HepG2 (cell line): ENCODE results near the gene DUS1L. TPM values are rescaled to one million over a fixed set of nuclear protein-coding genes. Genes with fewer than 3 reads are reported as not detected.

Experiments used
- DNMT1 ChIP-seq: sonication (generic); formaldehyde crosslinking; IDR thresholded peaks from 2 replicates; pipeline ENCODE4 v1.5.1; 2020; ENCODE audit warnings: mild to moderate bottlenecking, missing genetic modification reagents
- IRF2 ChIP-seq: IDR thresholded peaks from 2 replicates; pipeline ENCODE4 v1.6.1; 2018; ENCODE audit warnings: missing genetic modification reagents, missing compliant biosample characterization
- NFKB2 ChIP-seq: sonication (generic); formaldehyde crosslinking; IDR thresholded peaks from 2 replicates; pipeline ENCODE4 v1.4.0; 2020; ENCODE audit warnings: missing genetic modification reagents, borderline replicate concordance
- NFRKB ChIP-seq: fragments of 450-650 bp; IDR thresholded peaks from 2 replicates; pipeline ENCODE4 v1.6.1; 2017
- PCBP1 ChIP-seq: fragments of 200-400 bp; formaldehyde crosslinking; IDR thresholded peaks from 2 replicates; pipeline ENCODE4 v1.6.1; 2017; ENCODE audit warnings: mild to moderate bottlenecking, low read depth, low read length, borderline replicate concordance
- PITX1 ChIP-seq: sonication (generic); formaldehyde crosslinking; IDR thresholded peaks from 2 replicates; pipeline ENCODE4 v1.5.1; 2020; ENCODE audit warnings: mild to moderate bottlenecking, missing genetic modification reagents
- RFX5 ChIP-seq: IDR thresholded peaks from 2 replicates; pipeline ENCODE4 v1.6.1; 2011; ENCODE audit warnings: low read depth, low read length, improper control_type of control experiment
- SMAD9 ChIP-seq: sonication (generic); formaldehyde crosslinking; IDR thresholded peaks from 2 replicates; pipeline ENCODE4 v1.5.1; 2020; ENCODE audit warnings: mild to moderate bottlenecking, missing genetic modification reagents
- YY1 ChIP-seq: IDR thresholded peaks from 2 replicates; pipeline ENCODE4 v1.6.1; 2011; ENCODE audit warnings: low read length, low read depth, moderate library complexity, mild to moderate bottlenecking; ENCODE audit not compliant: insufficient read depth, insufficient replicate concordance
- ZBTB38 ChIP-seq: sonication (generic); formaldehyde crosslinking; IDR thresholded peaks from 2 replicates; pipeline ENCODE4 v1.5.1; 2020; ENCODE audit warnings: mild to moderate bottlenecking, missing genetic modification reagents
- ZKSCAN8 ChIP-seq: IDR thresholded peaks from 2 replicates; pipeline ENCODE4 v1.6.1; 2016; ENCODE audit warnings: borderline replicate concordance, missing genetic modification reagents, missing compliant biosample characterization
- ZNF138 ChIP-seq: sonication (generic); formaldehyde crosslinking; IDR thresholded peaks from 2 replicates; pipeline ENCODE4 v1.5.0; 2020; ENCODE audit warnings: mild to moderate bottlenecking, low read depth, missing genetic modification reagents
- ZNF30 ChIP-seq: sonication (generic); formaldehyde crosslinking; IDR thresholded peaks from 2 replicates; pipeline ENCODE4 v1.5.0; 2020; ENCODE audit warnings: mild to moderate bottlenecking, missing genetic modification reagents
- ZNF441 ChIP-seq: sonication (generic); formaldehyde crosslinking; IDR thresholded peaks from 2 replicates; pipeline ENCODE4 v1.7.0; 2021; ENCODE audit warnings: missing genetic modification reagents, borderline replicate concordance
- ZNF501 ChIP-seq: sonication (generic); formaldehyde crosslinking; IDR thresholded peaks from 2 replicates; pipeline ENCODE4 v1.5.1; 2020; ENCODE audit warnings: mild to moderate bottlenecking, moderate library complexity, missing genetic modification reagents
- ZNF777 ChIP-seq: sonication (generic); formaldehyde crosslinking; IDR thresholded peaks from 2 replicates; pipeline ENCODE4 v1.4.0; 2020; ENCODE audit warnings: missing genetic modification reagents
- ZNF790 ChIP-seq: sonication (generic); formaldehyde crosslinking; IDR thresholded peaks from 2 replicates; pipeline ENCODE4 v1.8.0; 2022; ENCODE audit warnings: missing genetic modification reagents, mild to moderate bottlenecking, borderline replicate concordance
- polyA plus RNA-seq, 8 experiments: library from polyadenylated mRNA; depleted of rRNA in 3 of 8; stranded (reverse) in 7 of 8; unstranded in 1 of 8; fragments of >200 nt; fragmentation: Illumina TruSeq in 4 of 8; extraction: Trizol in 4 of 8; gene quantifications; 2 replicates each; pipeline versions ENCODE4 v1.2.1 to v1.2.3, GENCODE V29; 2011 to 2016; ENCODE audit warnings: low read depth in 4 of 8, missing spikeins in 1 of 8, mixed read lengths in 1 of 8; ENCODE audit not compliant: insufficient read depth in 1 of 8
- total RNA-seq, 5 experiments: library from RNA; depleted of rRNA; stranded (reverse); fragments of >200 nt; fragmentation: Illumina TruSeq; extraction: Trizol; gene quantifications; 2 replicates each; pipeline ENCODE4 v1.2.3, GENCODE V29; 2016; ENCODE audit warnings: low read depth in 1 of 5
- TF ChIP-seq, protein P1 (sequence below): IDR thresholded peaks from 2 replicates; pipeline ENCODE4 v1.6.1; 2016; ENCODE audit warnings: low read depth, borderline replicate concordance
- TF ChIP-seq, protein P2 (sequence below), 2 experiments: sonication (generic) in 1 of 2; formaldehyde crosslinking in 1 of 2; IDR thresholded peaks; 2 replicates each; pipeline versions ENCODE4 v1.4.0 to v1.6.1; 2018 to 2020; ENCODE audit warnings: missing genetic modification reagents in 2 of 2, borderline replicate concordance in 1 of 2, low read depth in 1 of 2, mild to moderate bottlenecking in 1 of 2, missing biosample characterization in 1 of 2
- TF ChIP-seq, protein P3 (sequence below): sonication (generic); formaldehyde crosslinking; IDR thresholded peaks from 2 replicates; pipeline ENCODE4 v1.5.0; 2020; ENCODE audit warnings: missing genetic modification reagents, mild to moderate bottlenecking, borderline replicate concordance
- TF ChIP-seq, protein P4 (sequence below), 2 experiments: IDR thresholded peaks; 2 replicates each; pipeline ENCODE4 v1.6.1; 2011 to 2012; ENCODE audit warnings: low read length in 2 of 2, borderline replicate concordance in 1 of 2, low read depth in 1 of 2, mild to moderate bottlenecking in 1 of 2, moderate library complexity in 1 of 2

Gene DUS1L
- total and polyA plus RNA-seq, 2 of the 13 experiments (the other 11 are each of a cell fraction or from before 2014, with no cell fraction given), result 81.0 to 109 TPM

DNA sequence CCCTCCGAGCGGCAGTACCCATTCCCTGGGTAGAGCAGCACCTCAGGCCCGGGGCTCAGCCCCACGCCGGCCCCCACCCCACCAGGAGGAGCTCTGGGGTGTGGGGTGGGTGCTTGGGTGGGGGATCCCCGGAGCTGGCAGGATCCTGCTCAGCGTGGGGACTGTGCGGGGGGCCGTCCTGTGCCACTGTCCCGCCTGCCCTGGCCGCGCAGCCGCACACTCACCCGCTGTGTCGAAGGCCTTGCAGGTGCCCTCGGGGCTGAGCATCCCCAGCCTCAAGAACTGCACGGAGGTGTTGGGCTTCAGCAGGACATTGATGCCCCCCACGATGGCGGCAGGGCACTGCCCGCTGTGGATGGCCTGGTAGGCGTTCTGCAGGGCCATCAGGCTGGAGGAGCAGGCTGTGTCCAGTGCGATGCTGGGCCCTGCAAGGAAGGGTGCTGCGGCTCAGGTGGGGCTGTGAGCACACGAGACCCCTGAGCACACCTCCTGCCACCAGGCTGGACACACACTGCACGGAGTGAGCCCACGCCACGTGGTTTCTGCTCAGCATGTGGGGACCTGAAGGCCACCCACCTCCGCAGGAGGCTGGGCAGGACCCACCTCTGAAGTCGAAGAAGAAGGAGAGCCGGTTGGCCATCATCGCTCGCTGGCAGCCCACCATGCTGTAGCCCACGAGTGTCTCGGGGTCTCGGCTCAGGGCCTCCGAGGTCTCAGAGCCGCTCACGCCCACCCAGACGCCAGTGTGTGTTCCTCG lies 27.6 kb upstream of the DUS1L start (continued):
- TF ChIP-seq PITX1 (CRISPR knock-in tag) (no peak), NFRKB (no peak), ZKSCAN8 (CRISPR knock-in tag) (no peak), DNMT1 (CRISPR knock-in tag) (0 out of 2 replicates have a peak, but pooled peaks have one; percentile 42), ZBTB38 (0 out of 2 replicates have a peak, but pooled peaks have one; percentile 20), NFKB2 (CRISPR knock-in tag) (no peak), ZNF138 (CRISPR knock-in tag) (no peak), ZNF501 (CRISPR knock-in tag) (peak; percentile 34; the same call in 1 of the 2 replicates), IRF2 (CRISPR knock-in tag) (no peak), SMAD9 (no peak), YY1 (no peak), ZNF30 (CRISPR knock-in tag) (no peak), RFX5 (no peak), ZNF777 (no peak), PCBP1 (0 out of 2 replicates have a peak, but pooled peaks have one; percentile 41), ZNF441 (CRISPR knock-in tag) (no peak), ZNF790 (CRISPR knock-in tag) (no peak)
- TF ChIP-seq, protein P1, sequence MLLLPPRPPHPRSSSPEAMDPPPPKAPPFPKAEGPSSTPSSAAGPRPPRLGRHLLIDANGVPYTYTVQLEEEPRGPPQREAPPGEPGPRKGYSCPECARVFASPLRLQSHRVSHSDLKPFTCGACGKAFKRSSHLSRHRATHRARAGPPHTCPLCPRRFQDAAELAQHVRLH, result no peak
- TF ChIP-seq, protein P2, sequence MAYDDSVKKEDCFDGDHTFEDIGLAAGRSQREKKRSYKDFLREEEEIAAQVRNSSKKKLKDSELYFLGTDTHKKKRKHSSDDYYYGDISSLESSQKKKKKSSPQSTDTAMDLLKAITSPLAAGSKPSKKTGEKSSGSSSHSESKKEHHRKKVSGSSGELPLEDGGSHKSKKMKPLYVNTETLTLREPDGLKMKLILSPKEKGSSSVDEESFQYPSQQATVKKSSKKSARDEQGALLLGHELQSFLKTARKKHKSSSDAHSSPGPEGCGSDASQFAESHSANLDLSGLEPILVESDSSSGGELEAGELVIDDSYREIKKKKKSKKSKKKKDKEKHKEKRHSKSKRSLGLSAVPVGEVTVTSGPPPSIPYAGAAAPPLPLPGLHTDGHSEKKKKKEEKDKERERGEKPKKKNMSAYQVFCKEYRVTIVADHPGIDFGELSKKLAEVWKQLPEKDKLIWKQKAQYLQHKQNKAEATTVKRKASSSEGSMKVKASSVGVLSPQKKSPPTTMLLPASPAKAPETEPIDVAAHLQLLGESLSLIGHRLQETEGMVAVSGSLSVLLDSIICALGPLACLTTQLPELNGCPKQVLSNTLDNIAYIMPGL (CRISPR knock-in tag; IDR thresholded peaks at IDR 0.05; ENCODE audit: borderline replicate concordance in 1 of 2, low read depth in 1 of 2), result no peak
- TF ChIP-seq, protein P3, sequence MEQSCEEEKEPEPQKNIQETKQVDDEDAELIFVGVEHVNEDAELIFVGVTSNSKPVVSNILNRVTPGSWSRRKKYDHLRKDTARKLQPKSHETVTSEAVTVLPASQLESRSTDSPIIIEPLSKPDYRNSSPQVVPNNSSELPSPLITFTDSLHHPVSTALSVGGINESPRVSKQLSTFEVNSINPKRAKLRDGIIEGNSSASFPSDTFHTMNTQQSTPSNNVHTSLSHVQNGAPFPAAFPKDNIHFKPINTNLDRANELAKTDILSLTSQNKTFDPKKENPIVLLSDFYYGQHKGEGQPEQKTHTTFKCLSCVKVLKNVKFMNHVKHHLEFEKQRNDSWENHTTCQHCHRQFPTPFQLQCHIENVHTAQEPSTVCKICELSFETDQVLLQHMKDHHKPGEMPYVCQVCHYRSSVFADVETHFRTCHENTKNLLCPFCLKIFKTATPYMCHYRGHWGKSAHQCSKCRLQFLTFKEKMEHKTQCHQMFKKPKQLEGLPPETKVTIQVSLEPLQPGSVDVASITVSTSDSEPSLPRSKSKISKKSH, result 0 out of 2 replicates have a peak, but pooled peaks have one; percentile 27
- TF ChIP-seq, protein P4, sequence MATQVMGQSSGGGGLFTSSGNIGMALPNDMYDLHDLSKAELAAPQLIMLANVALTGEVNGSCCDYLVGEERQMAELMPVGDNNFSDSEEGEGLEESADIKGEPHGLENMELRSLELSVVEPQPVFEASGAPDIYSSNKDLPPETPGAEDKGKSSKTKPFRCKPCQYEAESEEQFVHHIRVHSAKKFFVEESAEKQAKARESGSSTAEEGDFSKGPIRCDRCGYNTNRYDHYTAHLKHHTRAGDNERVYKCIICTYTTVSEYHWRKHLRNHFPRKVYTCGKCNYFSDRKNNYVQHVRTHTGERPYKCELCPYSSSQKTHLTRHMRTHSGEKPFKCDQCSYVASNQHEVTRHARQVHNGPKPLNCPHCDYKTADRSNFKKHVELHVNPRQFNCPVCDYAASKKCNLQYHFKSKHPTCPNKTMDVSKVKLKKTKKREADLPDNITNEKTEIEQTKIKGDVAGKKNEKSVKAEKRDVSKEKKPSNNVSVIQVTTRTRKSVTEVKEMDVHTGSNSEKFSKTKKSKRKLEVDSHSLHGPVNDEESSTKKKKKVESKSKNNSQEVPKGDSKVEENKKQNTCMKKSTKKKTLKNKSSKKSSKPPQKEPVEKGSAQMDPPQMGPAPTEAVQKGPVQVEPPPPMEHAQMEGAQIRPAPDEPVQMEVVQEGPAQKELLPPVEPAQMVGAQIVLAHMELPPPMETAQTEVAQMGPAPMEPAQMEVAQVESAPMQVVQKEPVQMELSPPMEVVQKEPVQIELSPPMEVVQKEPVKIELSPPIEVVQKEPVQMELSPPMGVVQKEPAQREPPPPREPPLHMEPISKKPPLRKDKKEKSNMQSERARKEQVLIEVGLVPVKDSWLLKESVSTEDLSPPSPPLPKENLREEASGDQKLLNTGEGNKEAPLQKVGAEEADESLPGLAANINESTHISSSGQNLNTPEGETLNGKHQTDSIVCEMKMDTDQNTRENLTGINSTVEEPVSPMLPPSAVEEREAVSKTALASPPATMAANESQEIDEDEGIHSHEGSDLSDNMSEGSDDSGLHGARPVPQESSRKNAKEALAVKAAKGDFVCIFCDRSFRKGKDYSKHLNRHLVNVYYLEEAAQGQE (IDR thresholded peaks at IDR 0.05; ENCODE audit: borderline replicate concordance in 1 of 2, low read depth in 1 of 2, low read length in 2 of 2), result no peak
